ENCODE measurements around the gene FXYD2.
A peak's percentile ranks its signal among the peaks of the same experiment; 100 is the strongest.

Gene FXYD2

DNA sequence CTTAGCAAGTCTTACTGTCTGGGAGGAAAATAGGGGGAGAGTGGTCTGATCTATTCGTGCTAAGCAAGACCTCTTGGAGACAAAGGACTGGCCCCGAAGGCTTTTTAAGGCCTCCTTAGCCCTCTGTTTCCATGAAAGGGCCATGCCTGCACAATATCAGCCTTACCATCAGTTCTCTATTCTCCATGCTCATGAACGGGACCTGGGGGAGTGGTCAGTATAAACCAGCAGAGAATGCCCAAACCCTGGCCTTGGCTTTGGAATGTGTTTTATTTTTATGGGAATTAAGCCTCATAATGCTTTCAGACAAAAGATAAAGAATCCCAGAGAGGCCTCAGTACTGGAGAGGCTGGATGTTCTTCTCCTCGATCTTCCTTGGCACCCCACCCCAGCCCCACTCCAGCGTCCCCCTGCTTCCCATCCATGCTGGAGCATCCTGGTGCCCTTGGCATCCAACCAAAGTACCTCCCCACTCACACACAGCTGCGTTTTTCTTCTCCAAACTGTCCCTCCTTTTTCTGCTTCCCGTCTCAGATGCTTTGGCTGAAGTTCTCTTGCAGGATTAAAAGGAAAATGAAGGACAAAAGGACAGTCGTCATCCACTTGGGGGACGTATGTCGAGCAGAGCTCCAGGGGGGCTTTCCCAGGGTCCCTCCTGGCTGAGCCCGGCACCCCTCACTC lies 33.3 kb upstream of the FXYD2 start:
- no peak for DNase-seq (ENCODE audit: low read depth in 3 of 3)

DNA sequence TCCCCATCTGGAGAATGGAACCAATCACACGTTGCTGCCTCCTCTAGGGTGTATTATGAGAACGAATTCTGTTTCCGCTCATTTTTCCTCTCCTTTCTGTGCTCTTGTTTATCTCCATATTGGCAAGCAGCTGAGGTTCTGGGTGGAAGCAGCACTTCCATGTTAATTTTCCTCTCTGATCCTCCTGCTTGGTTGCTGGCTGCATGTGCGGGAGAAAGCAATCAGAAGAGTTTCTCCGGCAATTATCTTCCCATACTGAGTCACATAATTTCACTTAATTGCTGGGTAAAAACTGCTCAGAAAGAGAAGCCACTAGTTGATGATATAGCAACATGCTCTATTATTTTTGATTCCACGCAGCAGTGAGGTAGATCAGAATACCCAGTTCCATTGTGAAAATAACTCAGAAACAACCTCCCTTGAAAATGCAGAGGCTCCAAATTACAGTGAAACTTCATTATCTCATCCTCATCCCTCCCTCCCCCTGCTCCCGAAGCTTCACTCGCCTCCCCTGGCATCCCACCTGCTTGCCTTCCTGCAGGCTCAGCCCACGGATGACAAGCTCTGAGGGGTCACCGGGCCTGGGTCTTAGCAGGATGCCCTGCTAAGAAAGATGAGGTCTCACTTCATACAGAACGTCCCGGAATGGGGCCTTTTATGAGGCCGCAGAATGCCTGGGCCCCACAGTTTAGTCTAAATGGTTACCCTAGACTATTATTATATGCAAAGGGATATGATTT lies 31.5 kb upstream of the FXYD2 start:
- DNase-seq (ENCODE audit: low read depth in 3 of 3) = no peak

DNA sequence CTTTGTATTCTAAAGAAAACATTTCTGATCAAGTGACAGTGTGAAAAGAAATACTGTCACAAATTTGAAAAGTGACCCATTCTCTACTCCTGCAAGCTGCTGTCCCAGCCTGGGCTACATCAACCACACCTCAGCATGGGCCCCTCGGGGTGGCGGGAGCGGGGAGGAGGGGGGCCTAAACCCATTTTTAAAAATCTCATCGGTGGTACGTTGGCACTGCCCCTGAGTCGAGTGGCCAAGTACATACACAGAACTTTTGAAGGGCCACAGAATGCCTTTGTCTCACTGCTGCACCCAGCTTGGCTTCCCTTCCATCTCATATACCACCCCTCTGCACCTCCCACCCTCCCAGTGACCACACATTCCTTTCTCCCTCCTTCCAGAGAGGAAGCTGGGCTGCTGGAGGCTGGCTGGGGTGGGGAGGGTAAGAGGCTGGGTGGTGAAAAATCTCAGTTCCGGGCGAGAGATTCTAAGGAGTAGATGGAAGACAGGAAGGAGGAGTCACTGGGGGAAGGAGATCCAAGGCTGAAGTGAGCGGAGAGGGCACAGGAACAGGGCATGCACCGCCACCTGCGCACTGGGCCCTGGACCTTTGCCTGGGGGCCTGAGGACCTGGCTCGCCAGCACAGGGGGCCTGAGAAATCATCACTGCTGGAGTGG lies 30.8 kb upstream of the FXYD2 start:
- no peak for DNase-seq (ENCODE audit: low read depth in 3 of 3)

DNA sequence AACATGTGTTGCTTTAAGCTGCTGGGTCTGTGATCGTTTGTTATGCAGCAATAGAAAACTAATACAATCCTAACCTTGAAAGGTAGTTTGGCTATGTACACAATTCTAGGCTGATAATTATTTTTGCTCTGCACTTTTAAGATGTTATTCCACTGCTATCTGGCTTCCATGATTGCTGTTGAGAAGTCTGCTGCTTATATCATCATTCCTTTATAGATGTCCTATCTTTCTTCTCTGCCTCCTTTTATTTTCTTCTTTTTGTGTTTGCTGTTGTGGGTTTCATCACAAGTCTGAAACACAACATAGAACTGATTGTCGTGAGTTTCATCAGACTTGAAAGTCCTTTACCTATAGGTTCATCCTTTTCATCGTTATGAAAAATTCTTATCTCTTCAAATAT lies 27.8 kb upstream of the FXYD2 start:
- DNase-seq (ENCODE audit: low read depth in 3 of 3) = no peak

DNA sequence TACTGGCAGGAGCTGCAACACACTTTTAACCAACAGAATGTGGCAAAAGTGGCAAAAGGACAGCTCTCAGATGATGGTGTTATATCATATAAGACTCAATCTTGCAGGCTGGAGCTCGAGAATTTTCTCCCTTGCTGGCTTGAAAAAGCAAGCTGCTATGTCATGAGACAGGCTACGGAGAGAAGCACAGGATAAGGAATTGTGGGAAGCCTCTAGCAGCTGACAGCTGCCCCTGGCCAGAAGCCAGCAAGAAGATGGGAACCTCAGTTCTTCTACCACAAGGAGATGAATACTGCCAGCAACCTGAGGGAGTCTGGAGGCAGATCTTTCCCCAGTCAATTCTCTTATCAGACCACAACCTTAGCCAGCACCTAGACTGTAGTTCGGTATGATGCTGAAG lies 27.3 kb upstream of the FXYD2 start:
- DNase-seq (ENCODE audit: low read depth in 3 of 3) = no peak

DNA sequence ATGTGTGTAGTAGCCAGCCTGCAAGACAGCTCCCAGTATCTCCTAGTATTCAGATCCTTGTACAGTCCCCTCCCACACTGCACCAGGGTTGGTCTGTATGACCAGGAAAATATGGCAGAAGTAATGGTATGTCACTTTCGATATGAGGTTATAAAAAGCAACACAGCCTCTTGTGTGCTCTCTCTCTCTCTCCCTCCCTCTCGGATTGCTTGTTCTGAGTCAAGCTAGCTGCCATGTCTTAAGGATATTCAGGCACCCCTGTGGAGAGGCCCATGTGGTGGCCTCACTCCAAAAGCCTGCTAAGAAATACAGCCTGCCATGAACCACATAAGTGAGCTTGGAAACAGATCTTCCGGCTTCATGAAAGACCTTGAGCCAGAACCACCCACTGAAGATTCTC lies 26.6 kb upstream of the FXYD2 start:
- DNase-seq (ENCODE audit: low read depth in 3 of 3) = no peak

DNA sequence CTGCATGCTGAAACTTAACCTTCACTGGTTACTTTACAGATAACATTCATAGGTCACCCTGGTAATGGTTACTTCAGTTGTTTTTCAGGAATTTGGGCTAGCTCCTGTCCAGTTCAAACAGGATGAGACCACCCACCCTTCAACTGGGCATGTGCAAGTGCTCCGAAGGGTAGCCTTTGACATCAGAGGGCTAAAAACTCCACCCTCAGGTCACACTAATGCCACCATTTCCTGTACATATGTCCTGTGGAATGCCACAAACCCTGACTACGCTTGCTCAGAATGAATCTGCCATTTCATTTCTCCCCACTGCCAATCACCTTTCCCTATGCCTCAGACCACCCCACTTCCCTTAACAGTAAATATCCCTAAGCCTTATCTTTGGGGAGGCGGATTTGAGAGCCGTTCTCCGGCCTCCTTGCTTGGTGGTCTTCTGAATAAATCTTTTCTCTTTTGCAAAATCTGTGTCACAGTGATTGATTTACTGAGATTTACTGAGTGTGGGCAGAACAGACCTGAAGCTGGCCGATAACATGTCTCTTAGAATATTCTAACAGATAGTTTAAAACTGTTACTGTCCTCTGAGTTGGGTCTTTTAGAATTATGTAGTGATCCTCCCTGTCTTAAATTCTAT lies 25.4 kb upstream of the FXYD2 start:
- DNase-seq (ENCODE audit: low read depth in 3 of 3) = no peak

DNA sequence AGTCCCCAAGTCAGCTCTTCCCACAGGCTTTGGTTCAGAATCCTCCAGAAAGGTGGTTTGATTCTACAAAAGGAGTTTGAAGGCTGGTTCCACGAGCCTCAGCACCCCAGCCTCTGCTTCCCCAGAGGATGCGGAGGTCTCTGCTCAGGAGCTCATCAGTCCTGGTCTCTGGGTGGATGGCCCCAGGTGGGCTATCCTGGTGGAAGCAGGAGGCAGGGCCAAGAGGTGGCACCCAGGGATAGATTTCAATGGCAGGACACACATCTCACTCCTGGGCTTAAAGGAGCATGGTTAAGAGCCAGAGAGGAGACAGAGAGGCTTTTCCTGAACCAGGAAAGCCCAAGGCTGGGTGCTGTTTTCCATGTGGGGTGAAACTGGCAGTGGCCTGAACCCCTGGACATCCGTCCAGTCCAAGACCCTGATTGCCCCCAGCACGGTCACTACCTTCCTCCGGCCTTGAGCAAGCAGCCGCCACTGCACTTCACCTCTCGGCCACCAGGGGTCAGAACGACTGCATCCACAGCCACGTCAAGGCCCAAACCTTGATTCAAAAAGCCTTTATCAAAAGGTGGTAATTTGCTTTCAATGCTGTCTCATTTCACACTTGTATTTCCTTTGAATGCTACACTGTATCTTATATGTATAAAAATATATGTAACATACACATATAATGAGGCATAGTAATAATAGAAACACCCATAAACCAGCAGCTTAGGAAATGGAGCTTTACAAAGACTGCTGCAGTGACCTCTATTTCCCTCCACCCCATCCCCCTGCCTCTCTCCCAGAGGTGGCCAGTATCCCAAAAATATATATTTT lies 19.3 kb upstream of the FXYD2 start:
- DNase-seq (ENCODE audit: low read depth in 3 of 3) = peak; percentile 62 to 80 (median 74)

DNA sequence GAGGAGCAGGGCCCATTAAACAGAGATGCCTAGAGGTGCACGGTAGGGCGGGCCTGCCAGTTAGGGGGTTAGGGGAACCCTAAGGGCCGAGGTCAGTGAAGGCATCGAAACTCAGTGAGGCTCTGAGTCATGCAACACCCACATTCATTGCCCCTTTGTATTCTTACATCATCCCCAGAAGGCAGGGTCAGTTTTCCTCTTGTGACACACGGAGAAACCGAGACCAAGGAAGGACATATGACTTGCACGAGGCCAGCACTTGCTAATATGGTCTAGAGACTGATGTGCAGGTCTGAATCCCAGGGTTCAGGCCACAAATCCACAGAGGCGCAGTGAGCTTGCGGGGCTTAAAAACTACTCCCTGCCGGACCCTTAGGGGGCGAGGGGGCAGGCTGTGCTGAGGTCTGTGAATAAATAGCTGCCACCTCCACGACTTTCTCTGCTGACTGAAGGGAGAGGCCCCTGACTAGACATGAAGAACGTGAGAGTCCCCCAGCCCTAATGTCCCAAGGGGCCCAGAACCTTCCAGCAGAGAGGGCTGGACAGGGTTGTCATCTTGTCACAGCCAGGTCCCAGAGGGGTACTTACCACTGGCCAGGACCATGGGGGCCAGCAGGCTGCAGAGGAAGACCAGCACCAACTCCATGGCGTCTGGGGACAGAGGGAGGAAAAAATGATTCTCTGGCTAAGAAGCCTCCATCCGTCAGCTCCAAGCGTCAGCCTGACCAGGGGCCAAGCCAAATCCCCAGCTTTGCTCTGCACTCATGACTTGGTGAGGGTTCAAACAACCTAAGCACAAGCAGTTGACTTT lies 17.8 kb upstream of the FXYD2 start:
- DNase-seq (ENCODE audit: low read depth in 3 of 3) = no peak

DNA sequence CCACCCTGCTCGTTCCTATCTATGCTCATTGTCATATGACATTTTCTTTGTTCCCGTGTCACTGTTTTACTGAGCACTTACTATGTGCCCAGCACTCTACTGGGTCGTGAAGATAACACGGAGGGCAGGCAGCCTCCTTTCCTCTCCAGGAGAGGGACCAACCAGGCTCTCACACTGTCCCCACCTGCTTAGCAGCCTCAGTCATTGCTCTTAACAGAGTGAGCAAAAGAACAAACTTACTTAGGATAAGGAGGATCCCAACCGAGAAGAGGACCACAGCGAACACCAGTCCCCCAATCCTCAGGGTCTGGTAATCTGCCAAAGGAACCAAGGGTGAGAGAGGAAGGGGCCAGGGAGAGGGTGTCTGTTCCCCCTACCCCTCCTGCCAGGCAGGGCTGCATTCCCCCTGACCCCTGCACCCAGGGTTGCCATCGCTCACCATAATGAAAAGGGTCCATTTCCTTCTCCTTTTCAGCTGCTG lies 17.0 kb upstream of the FXYD2 start:
- DNase-seq (ENCODE audit: low read depth in 3 of 3) = no peak

DNA sequence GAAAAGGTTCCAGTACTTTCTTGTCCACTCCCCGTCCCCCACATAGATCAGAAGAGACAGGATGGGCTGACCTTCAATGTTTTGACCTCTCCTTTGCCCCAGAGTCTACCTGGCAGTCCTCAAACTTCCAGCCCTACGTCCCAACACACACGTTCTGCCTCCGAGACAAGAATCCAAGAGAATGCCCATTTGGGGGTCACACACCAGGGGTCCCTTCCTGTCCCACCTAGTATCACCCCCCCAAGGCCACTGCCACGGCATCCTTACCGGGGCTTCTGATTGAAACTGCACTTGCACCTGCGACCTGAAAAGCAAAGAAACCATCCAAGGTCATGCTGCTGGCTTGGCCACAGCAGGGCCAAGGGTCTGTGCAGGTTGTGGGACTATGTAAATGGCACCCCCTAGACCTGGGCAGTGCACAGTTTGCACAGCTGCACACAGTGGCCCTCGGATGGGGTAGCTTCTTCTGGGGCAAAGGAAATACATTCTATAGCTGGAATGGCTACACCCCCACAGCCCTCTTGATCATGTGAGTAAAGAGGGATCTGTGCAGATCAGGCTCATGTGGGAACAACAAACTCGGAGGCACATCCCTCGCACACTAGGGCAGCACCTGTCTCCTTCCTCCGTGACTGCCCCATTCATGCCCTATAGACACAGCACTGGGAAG lies 16.5 kb upstream of the FXYD2 start:
- no peak for DNase-seq (ENCODE audit: low read depth in 3 of 3)

DNA sequence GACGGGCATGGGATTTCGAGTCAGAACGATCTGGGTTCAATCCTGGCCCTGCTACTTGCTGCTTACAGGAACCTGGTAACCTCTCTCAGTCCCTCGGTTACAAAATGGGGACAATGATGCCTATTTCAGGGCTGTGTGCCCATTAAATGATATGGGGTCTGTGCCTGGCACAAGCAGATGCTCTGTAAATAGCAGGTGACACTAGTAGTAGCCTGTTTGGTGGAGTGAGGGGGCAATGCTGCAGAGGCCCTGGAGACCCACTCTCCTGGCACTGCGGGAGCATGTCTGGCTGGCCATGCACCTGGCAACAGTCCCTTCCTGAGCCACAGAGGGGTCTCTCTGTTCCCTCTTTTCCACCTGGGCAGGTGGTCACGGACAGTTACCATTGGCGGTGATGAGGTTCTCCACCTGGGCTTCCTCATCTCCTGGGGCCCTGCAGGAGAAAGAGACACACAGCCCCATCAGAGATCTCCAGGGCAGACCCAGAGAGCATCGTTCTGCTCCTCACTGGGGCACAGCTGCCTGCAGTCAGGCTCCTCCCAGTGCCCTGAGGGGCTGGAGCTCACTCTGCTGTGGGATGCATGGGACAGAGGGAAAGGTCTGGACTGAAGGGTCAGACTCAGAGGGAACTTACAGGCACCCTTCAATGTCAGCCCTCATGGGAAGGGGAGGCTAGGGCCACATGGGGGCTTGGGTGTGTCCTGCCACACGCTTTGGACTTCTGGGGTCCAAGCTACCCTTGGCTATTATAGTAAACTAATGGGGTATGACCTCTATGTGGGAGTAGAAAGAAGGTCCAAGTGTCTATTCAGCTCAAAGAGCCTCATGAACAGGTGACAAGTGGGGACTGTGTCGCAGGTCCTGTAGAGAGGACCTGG lies 15.6 kb upstream of the FXYD2 start:
- DNase-seq (ENCODE audit: low read depth in 3 of 3) = no peak

DNA sequence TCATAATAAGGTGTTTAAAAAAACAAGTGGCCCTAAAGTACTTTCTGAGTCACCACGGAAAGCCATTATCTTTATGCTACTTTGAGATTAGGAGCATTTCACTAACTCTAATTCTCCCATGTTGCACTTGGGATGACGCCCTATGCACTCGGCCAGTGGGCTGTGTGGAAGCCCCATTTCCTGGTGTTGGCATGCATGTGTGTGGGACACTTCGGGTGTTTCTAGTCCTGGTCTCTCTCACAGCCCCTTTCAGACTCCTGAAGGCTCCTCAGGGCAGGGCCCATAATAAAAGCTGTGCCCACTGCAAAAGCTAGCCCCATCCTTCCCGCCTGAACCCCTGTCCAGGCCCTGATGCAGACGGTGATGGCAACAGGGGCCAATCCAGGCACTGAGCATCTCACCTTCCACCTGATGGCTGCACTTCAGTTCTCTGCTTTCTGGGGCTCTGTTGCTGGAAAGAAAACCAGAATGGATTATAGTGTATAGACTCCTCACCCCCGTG lies 14.9 kb upstream of the FXYD2 start:
- DNase-seq (ENCODE audit: low read depth in 3 of 3) = no peak

DNA sequence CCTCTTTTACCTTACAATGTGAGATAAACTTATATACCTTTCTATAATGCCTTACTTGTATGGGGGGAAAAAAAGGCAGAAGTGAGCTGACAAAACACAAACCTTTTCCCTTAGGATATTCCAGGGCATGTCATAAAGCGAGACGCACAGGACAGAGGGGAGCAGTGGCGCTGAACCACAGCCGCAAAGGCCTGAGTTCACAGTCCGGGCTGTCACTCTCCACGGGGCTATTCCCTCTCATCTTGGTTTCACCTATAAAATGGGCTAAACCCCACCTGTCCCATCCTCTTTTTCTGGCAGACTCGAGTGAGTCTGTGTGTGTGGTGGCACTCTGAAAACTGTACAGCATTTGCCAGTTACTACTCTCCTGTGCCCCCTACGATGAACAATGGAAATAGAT lies 14.4 kb upstream of the FXYD2 start:
- no peak for DNase-seq (ENCODE audit: low read depth in 3 of 3)

DNA sequence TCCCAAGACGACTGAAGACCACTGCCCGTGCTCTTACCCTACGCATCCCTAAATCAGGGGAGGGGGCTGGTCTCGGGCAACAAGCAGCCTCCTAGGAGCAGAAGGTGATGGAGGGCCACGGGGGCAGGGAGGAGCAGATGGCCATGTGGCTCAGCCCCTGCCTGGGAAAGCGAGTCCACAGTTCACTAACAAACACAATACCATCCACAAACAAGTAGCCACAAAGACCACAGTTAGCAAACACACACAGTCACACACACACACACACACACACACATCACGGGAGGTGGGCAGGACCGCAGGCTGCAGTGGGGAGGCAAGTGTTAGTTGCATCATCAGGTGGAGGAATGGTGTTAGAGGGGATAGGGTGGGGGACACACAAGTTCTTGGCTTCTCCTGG lies 13.2 kb upstream of the FXYD2 start:
- DNase-seq (ENCODE audit: low read depth in 3 of 3) = no peak

DNA sequence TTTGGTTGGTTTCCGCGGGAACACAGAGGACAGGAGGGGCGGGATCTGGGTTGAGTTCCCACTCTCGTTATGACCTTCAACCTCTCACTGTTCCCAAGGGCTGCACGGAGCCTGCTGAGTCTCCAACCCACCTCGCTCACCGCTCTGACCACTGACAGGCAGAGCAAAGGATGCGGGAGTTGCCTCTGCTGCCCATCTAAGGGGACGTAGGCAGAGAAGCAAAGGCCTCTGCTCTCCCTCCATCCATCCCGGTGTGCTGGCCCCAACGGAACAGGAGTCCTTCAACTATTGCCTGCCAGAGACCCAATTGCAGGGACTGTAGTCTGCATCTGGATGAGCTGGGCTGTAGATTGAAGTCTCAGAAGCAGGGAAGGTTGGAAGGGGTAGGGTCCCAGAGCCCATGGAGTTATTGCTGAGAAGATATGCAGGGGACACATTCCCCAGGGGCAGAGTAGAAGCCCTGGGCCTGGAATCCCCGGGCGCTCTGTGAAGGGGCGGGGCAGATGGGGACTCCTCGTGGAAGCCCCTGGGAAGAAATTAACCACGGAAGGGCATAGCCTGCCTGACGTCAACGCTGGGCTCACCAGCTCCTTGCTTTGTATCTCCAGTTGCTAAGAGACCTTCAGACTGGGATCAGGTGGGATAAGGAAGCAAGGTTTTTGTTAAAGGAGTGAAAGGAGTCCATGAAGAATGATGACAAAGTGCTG lies 12.7 kb upstream of the FXYD2 start:
- DNase-seq (ENCODE audit: low read depth in 3 of 3) = no peak

DNA sequence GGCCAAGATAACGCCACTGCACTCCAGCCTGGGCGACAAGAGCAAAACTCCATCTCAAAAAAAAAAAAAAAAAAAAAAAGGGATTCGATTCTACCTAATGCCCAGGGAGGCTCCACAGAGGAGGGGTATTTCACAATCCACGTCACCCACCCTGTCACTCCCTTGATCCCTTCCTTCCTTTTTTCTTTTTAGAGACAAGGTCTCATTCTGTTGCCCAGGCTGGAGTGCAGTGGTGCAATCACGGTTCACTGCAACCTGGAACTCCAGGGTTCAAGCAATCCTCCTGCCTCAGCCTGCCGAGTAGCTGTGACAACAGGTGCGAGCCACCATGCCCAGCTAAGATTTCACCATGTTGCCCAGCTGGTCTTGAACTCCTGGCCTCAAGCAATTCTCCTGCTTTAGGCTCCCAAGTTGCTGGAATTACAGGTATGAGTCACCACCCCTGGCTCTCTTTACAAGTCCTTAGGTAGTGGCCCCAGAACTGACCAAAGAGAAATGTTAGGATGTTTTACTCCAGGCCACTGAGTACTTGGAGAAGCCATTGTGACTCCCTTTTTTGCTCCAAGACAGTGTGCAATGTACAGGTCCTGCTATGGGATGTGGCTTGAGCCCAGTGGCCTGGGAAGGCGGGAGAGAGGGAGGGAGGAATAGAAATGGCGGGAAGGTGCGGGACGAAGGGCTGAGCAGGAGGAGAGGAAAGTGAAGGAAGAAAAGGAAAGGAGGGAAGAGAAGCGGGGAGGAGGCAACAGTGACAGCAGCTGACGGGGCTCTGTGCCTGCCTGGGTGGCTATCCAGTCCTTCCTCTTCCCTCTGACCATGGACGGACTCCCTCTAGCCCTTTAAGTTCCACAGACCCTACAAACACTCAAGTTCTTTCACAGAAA lies 11.8 kb upstream of the FXYD2 start:
- DNase-seq (ENCODE audit: low read depth in 3 of 3) = no peak
